Activated effector memory CD4-positive, alpha-beta T cell treated with anti-CD3 and anti-CD28 coated beads, Interleukin-2, amount 50 U/mL, for 16 hours (primary cell): ENCODE results near the gene OTOP3.
"Not testable (repeated sequence)": the region's sequence is repeated elsewhere in the genome, so short reads cannot be mapped to it uniquely, and the experiment has no call there.

Experiments used
- DNase-seq: peaks from one replicate; pipeline ENCODE4 v3.0.0-alpha.2; 2020

Gene OTOP3

GRCh38 chr17:74935585-74936469 lies at the start of gene OTOP3:
Gene OTOP3, plus strand, starts transcription at chr17:74935898. Its CDS starts 24 bp downstream, at chr17:74935922.
- no peak for DNase-seq

GRCh38 chr17:74888469-74888868 lies 47.2 kb upstream of the OTOP3 start:
- no peak for DNase-seq

GRCh38 chr17:74890554-74890953 lies 45.1 kb upstream of the OTOP3 start:
- no peak for DNase-seq

- no peak for DNase-seq
Observed at GRCh38 chr17:74892013-74892841, 43.5 kb upstream of the OTOP3 start.

GRCh38 chr17:74892974-74893911 lies 42.5 kb upstream of the OTOP3 start, which contains the start of gene FADS6:
Gene FADS6, minus strand, starts transcription at chr17:74893633. Its CDS starts 38 bp downstream, at chr17:74893595.
- no peak for DNase-seq

GRCh38 chr17:74893936-74894671 lies 41.6 kb upstream of the OTOP3 start:
- DNase-seq, result no peak

GRCh38 chr17:74898376-74898946 lies 37.2 kb upstream of the OTOP3 start:
- no peak for DNase-seq

- no peak for DNase-seq
Observed at GRCh38 chr17:74900208-74900607, 35.5 kb upstream of the OTOP3 start.

GRCh38 chr17:74901353-74902135 lies 34.2 kb upstream of the OTOP3 start:
- no peak for DNase-seq

GRCh38 chr17:74903034-74903433 lies 32.7 kb upstream of the OTOP3 start:
- DNase-seq, result no peak

GRCh38 chr17:74903671-74904070 lies 32.0 kb upstream of the OTOP3 start:
- no peak for DNase-seq

- no peak for DNase-seq
Observed at GRCh38 chr17:74904687-74905409, 30.9 kb upstream of the OTOP3 start.

GRCh38 chr17:74906214-74906793 lies 29.4 kb upstream of the OTOP3 start:
- not testable (repeated sequence) for DNase-seq

GRCh38 chr17:74907012-74907411 lies 28.7 kb upstream of the OTOP3 start:
- DNase-seq, result no peak

GRCh38 chr17:74909097-74909496 lies 26.6 kb upstream of the OTOP3 start:
- DNase-seq, result not testable (repeated sequence)

- not testable (repeated sequence) for DNase-seq
Observed at GRCh38 chr17:74911423-74911822, 24.3 kb upstream of the OTOP3 start.

GRCh38 chr17:74916136-74916850 lies 19.4 kb upstream of the OTOP3 start:
- DNase-seq, result no peak

GRCh38 chr17:74916851-74917199 lies 18.9 kb upstream of the OTOP3 start:
- DNase-seq, result no peak

- no peak for DNase-seq
Observed at GRCh38 chr17:74917430-74917829, 18.3 kb upstream of the OTOP3 start.
